ENCODE measurements around the gene ASTN2. TPM values are rescaled to one million over a fixed set of nuclear protein-coding genes. Genes with fewer than 3 reads are reported as not detected.

ASTN2 gene
- total and polyA plus RNA-seq, 9 donors, result 1.8 to 6.4 (median 3.2) TPM

GRCh38 chr9:116464423-116464822, 950.4 kb downstream of the ASTN2 start:
- H3K4me1 ChIP-seq (ENCODE audit: insufficient read depth), result peaks cover 5% of the 10 kb centered on the region
- no peaks in the 10 kb centered on the region for H3K36me3 ChIP-seq
- no peak overlapping the region for H3K27ac ChIP-seq
- H3K9me3 ChIP-seq, result no peaks in the 10 kb centered on the region
- H3K27me3 ChIP-seq, result no peaks in the 10 kb centered on the region
- TF ChIP-seq POLR2A (IDR thresholded peaks at IDR 0.05) (no peak), EP300 (IDR thresholded peaks at IDR 0.05) (no peak), CTCF (IDR thresholded peaks at IDR 0.05) (no peak)
- intact Hi-C loops (cut with DNase I), result no loop called here
- no peak for DNase-seq
- H3K4me3 ChIP-seq, result no peak overlapping the region

- WGBS, 3 donors, result 95 to 99% (median 98%) methylated on average over 3 of the region's 3 CpGs
- no peak for DNase-seq
- Histone ChIP-seq H3K27me3 (no peaks in the 10 kb centered on the region), H3K36me3 (no peaks in the 10 kb centered on the region), H3K9me3 (no peaks in the 10 kb centered on the region), H3K4me1 (ENCODE audit: insufficient read depth) (peaks cover 5% of the 10 kb centered on the region), H3K4me3 (no peak overlapping the region), H3K27ac (no peak overlapping the region)
- intact Hi-C loops (cut with DNase I), result no loop called here
- TF ChIP-seq EP300 (IDR thresholded peaks at IDR 0.05) (no peak), CTCF (IDR thresholded peaks at IDR 0.05) (no peak)
These were observed 953.2 kb downstream of the ASTN2 start for GRCh38 chr9:116461632-116462031.

- H3K27ac ChIP-seq, result no peak overlapping the region
- H3K27me3 ChIP-seq, result no peaks in the 10 kb centered on the region
- TF ChIP-seq EP300 (IDR thresholded peaks at IDR 0.05), result no peak
- TF ChIP-seq POLR2A (IDR thresholded peaks at IDR 0.05), result no peak
- no peak for TF ChIP-seq CTCF (IDR thresholded peaks at IDR 0.05)
- DNase-seq, result no peak
- no peaks in the 10 kb centered on the region for H3K36me3 ChIP-seq
- intact Hi-C loops (cut with DNase I), result no loop called here
- H3K4me3 ChIP-seq, result no peak overlapping the region
- H3K9me3 ChIP-seq, result no peaks in the 10 kb centered on the region
- WGBS, 3 donors, result 72 to 93% (median 91%) methylated on average over 2 of the region's 2 CpGs
- H3K4me1 ChIP-seq (ENCODE audit: insufficient read depth), result no peaks in the 10 kb centered on the region
These were observed 954.8 kb downstream of the ASTN2 start for GRCh38 chr9:116460026-116460425.

GRCh38 chr9:116459576-116459975, 955.3 kb downstream of the ASTN2 start:
- H3K36me3 ChIP-seq, result no peaks in the 10 kb centered on the region
- H3K4me3 ChIP-seq, result no peak overlapping the region
- H3K4me1 ChIP-seq (ENCODE audit: insufficient read depth), result no peaks in the 10 kb centered on the region
- TF ChIP-seq EP300 (IDR thresholded peaks at IDR 0.05) (no peak), POLR2A (IDR thresholded peaks at IDR 0.05) (no peak), CTCF (IDR thresholded peaks at IDR 0.05) (no peak)
- no peaks in the 10 kb centered on the region for H3K9me3 ChIP-seq
- WGBS, 3 donors, result 78 to 83% (median 80%) methylated on average over 3 of the region's 3 CpGs
- H3K27me3 ChIP-seq, result no peaks in the 10 kb centered on the region
- intact Hi-C loops (cut with DNase I), result no loop called here
- no peak for DNase-seq
- H3K27ac ChIP-seq, result no peak overlapping the region
